HepG2 (cell line): Measurements from ENCODE around the gene ORC2. TPM values are rescaled to one million over a fixed set of nuclear protein-coding genes. Genes with fewer than 3 reads are reported as not detected.

Source experiments
- ATF1 ChIP-seq: IDR thresholded peaks from 2 replicates; pipeline ENCODE4 v1.6.1; 2016; ENCODE audit warnings: mild to moderate bottlenecking, control low read depth
- DNMT1 ChIP-seq: sonication (generic); formaldehyde crosslinking; IDR thresholded peaks from 2 replicates; pipeline ENCODE4 v1.5.1; 2020; ENCODE audit warnings: mild to moderate bottlenecking, missing genetic modification reagents
- DZIP1 ChIP-seq: sonication (generic); formaldehyde crosslinking; IDR thresholded peaks from 2 replicates; pipeline ENCODE4 v1.5.0; 2020; ENCODE audit warnings: mild to moderate bottlenecking, missing genetic modification reagents
- GPN1 ChIP-seq: sonication (generic); formaldehyde crosslinking; IDR thresholded peaks from 2 replicates; pipeline ENCODE4 v1.5.1; 2020; ENCODE audit warnings: missing genetic modification reagents, borderline replicate concordance
- HNRNPL ChIP-seq: fragments of 200-400 bp; formaldehyde crosslinking; IDR thresholded peaks from 2 replicates; pipeline ENCODE4 v1.6.1; 2017; ENCODE audit warnings: mild to moderate bottlenecking, low read depth, low read length
- JARID2 ChIP-seq: sonication (generic); formaldehyde crosslinking; IDR thresholded peaks from 2 replicates; pipeline ENCODE4 v1.8.1; 2023; ENCODE audit warnings: missing genetic modification reagents, inconsistent platforms; ENCODE audit not compliant: insufficient replicate concordance
- KLF11 ChIP-seq: IDR thresholded peaks from 2 replicates; pipeline ENCODE4 v1.6.1; 2016; ENCODE audit warnings: missing compliant biosample characterization
- KLF12 ChIP-seq: sonication (generic); formaldehyde crosslinking; IDR thresholded peaks from 2 replicates; pipeline ENCODE4 v1.4.0; 2020; ENCODE audit warnings: missing genetic modification reagents, borderline replicate concordance
- KLF13 ChIP-seq: sonication (generic); formaldehyde crosslinking; IDR thresholded peaks from 2 replicates; pipeline ENCODE4 v1.4.0; 2020; ENCODE audit warnings: mild to moderate bottlenecking, missing genetic modification reagents
- MTF2 ChIP-seq: sonication (generic); formaldehyde crosslinking; IDR thresholded peaks from 2 replicates; pipeline ENCODE4 v1.5.0; 2020; ENCODE audit warnings: missing genetic modification reagents, borderline replicate concordance
- POLR2AphosphoS5 ChIP-seq: IDR thresholded peaks from 2 replicates; pipeline ENCODE4 v1.6.1; 2012; ENCODE audit warnings: low read depth, low read length
- RBM39 ChIP-seq: fragments of 200-400 bp; formaldehyde crosslinking; IDR thresholded peaks from one replicate; pipeline ENCODE4 v1.6.1; 2018; ENCODE audit warnings: antibody characterized with exemption, mild to moderate bottlenecking, low read depth, low read length; ENCODE audit not compliant: poor library complexity, severe bottlenecking
- SATB2 ChIP-seq: sonication (generic); formaldehyde crosslinking; IDR thresholded peaks from 2 replicates; pipeline ENCODE4 v1.5.0; 2020; ENCODE audit warnings: missing genetic modification reagents
- SNRNP70 ChIP-seq: fragments of 200-400 bp; formaldehyde crosslinking; IDR thresholded peaks from 2 replicates; pipeline ENCODE4 v1.6.1; 2017; ENCODE audit warnings: mild to moderate bottlenecking, low read depth, low read length, moderate library complexity
- ZHX2 ChIP-seq, 2 experiments: sonication (generic) in 1 of 2; formaldehyde crosslinking in 1 of 2; IDR thresholded peaks; 2 replicates each; pipeline versions ENCODE4 v1.6.1 to v1.9.0; 2014 to 2022; ENCODE audit warnings: antibody characterized with exemption in 1 of 2, borderline replicate concordance in 1 of 2, inconsistent platforms in 1 of 2, low read depth in 1 of 2, missing genetic modification reagents in 1 of 2
- ZNF101 ChIP-seq: sonication (generic); formaldehyde crosslinking; IDR thresholded peaks from 2 replicates; pipeline ENCODE4 v1.4.0; 2020; ENCODE audit warnings: mild to moderate bottlenecking, low read depth, missing genetic modification reagents, borderline replicate concordance
- ZNF484 ChIP-seq: sonication (generic); formaldehyde crosslinking; IDR thresholded peaks from 2 replicates; pipeline ENCODE4 v1.5.1; 2020; ENCODE audit warnings: mild to moderate bottlenecking, low read depth, missing genetic modification reagents, borderline replicate concordance
- ZNF552 ChIP-seq: sonication (generic); formaldehyde crosslinking; IDR thresholded peaks from 2 replicates; pipeline ENCODE4 v1.9.0; 2022; ENCODE audit warnings: missing genetic modification reagents, mild to moderate bottlenecking, borderline replicate concordance
- ZNF691 ChIP-seq: sonication (generic); formaldehyde crosslinking; IDR thresholded peaks from 2 replicates; pipeline ENCODE4 v1.4.0; 2020; ENCODE audit warnings: missing genetic modification reagents, low read depth, mild to moderate bottlenecking, borderline replicate concordance
- polyA plus RNA-seq, 8 experiments: library from polyadenylated mRNA; depleted of rRNA in 3 of 8; stranded (reverse) in 7 of 8; unstranded in 1 of 8; fragments of >200 nt; fragmentation: Illumina TruSeq in 4 of 8; extraction: Trizol in 4 of 8; gene quantifications; 2 replicates each; pipeline versions ENCODE4 v1.2.1 to v1.2.3, GENCODE V29; 2011 to 2016; ENCODE audit warnings: low read depth in 4 of 8, missing spikeins in 1 of 8, mixed read lengths in 1 of 8; ENCODE audit not compliant: insufficient read depth in 1 of 8
- total RNA-seq, 5 experiments: library from RNA; depleted of rRNA; stranded (reverse); fragments of >200 nt; fragmentation: Illumina TruSeq; extraction: Trizol; gene quantifications; 2 replicates each; pipeline ENCODE4 v1.2.3, GENCODE V29; 2016; ENCODE audit warnings: low read depth in 1 of 5

Gene ORC2
- total and polyA plus RNA-seq, 2 of the 13 experiments (the other 11 are each of a cell fraction or from before 2014, with no cell fraction given): 19.3 to 73.5 TPM

- TF ChIP-seq ZNF691 (CRISPR knock-in tag) (no peak), KLF13 (CRISPR knock-in tag) (no peak), ZHX2 (IDR thresholded peaks at IDR 0.05; ENCODE audit: low read depth) (peak; percentile 75), ZHX2 (CRISPR knock-in tag; IDR thresholded peaks at IDR 0.05; ENCODE audit: borderline replicate concordance) (no peak), JARID2 (CRISPR knock-in tag) (peak; percentile 52), SATB2 (peak; percentile 61; the same call in 1 of the 2 replicates), DNMT1 (CRISPR knock-in tag) (no peak), DZIP1 (CRISPR knock-in tag) (no peak), POLR2AphosphoS5 (peak; percentile 84), GPN1 (CRISPR knock-in tag) (no peak), MTF2 (CRISPR knock-in tag) (no peak), HNRNPL (no peak), RBM39 (peak; percentile 64), KLF12 (CRISPR knock-in tag) (peak; percentile 85; the same call in 1 of the 2 replicates), KLF11 (CRISPR knock-in tag) (peak; percentile 86), ATF1 (CRISPR knock-in tag) (peak; percentile 94), ZNF101 (CRISPR knock-in tag) (no peak), ZNF552 (no peak; the same call in 1 of the 2 replicates), ZNF484 (CRISPR knock-in tag) (no peak), SNRNP70 (no peak)
These were observed 74.5 kb downstream of the ORC2 start, which contains the start of the genes NIF3L1 and PPIL3 (continued) for GRCh38 chr2:200888704-200889625.
